Hematopoietic multipotent progenitor cell treated with erythropoietin and hydrocortisone succinate and interleukin-3 and kit ligand, for 4 days (in vitro differentiated cells): ENCODE measurements around the gene IMMP2L.
"Not testable (repeated sequence)": the region's sequence is repeated elsewhere in the genome, so short reads cannot be mapped to it uniquely, and the experiment has no call there.

Experiments
- DNase-seq: peaks from one replicate; pipeline ENCODE4 v3.0.0-alpha.2; 2015

The IMMP2L gene

GRCh38 chr7:111092406-111093236 is 469.7 kb downstream of the IMMP2L start:
- no peak for DNase-seq

GRCh38 chr7:111091593-111092358 is 470.5 kb downstream of the IMMP2L start:
- DNase-seq = peak; percentile 35

- no peak for DNase-seq
Observed at GRCh38 chr7:111090846-111091245, 471.4 kb downstream of the IMMP2L start, which contains the start of gene LRRN3. Gene LRRN3 (plus strand): TSS chr7:111091127. CDS start chr7:111122773, 31,646 bp downstream.

- DNase-seq = peak; percentile 79
Observed at GRCh38 chr7:111089822-111090426, 472.4 kb downstream of the IMMP2L start.

GRCh38 chr7:111088328-111088727 is 474.0 kb downstream of the IMMP2L start:
- no peak for DNase-seq

GRCh38 chr7:111086532-111086931 is 475.8 kb downstream of the IMMP2L start:
- DNase-seq = no peak

- DNase-seq = no peak
Observed at GRCh38 chr7:111085356-111085755, 476.9 kb downstream of the IMMP2L start.

GRCh38 chr7:111083413-111083812 is 478.9 kb downstream of the IMMP2L start:
- DNase-seq = peak; percentile 89

- DNase-seq = peak; percentile 32
Observed at GRCh38 chr7:111082351-111082750, 479.9 kb downstream of the IMMP2L start.

GRCh38 chr7:111081546-111082267 is 480.6 kb downstream of the IMMP2L start:
- no peak for DNase-seq

- DNase-seq = no peak
Observed at GRCh38 chr7:111080495-111081105, 481.7 kb downstream of the IMMP2L start.

GRCh38 chr7:111077001-111077400 is 485.3 kb downstream of the IMMP2L start:
- DNase-seq = no peak

- no peak for DNase-seq
Observed at GRCh38 chr7:111076205-111076604, 486.1 kb downstream of the IMMP2L start.

GRCh38 chr7:111075498-111075897 is 486.8 kb downstream of the IMMP2L start:
- DNase-seq = no peak

GRCh38 chr7:111074748-111075146 is 487.5 kb downstream of the IMMP2L start:
- DNase-seq = peak; percentile 78

- DNase-seq = peak; percentile 76
Observed at GRCh38 chr7:111074071-111074747, 488.1 kb downstream of the IMMP2L start.

GRCh38 chr7:111072658-111073057 is 489.6 kb downstream of the IMMP2L start:
- not testable (repeated sequence) for DNase-seq

- DNase-seq = no peak
Observed at GRCh38 chr7:111071556-111071955, 490.7 kb downstream of the IMMP2L start.

GRCh38 chr7:111068618-111069017 is 493.7 kb downstream of the IMMP2L start:
- no peak for DNase-seq

GRCh38 chr7:111067682-111068081 is 494.6 kb downstream of the IMMP2L start:
- DNase-seq = no peak

GRCh38 chr7:111067251-111067650 is 495.0 kb downstream of the IMMP2L start:
- DNase-seq = peak; percentile 18

- no peak for DNase-seq
Observed at GRCh38 chr7:111063166-111063565, 499.1 kb downstream of the IMMP2L start.
